GM18909 (cell line): ENCODE measurements around the gene TMEM202.
"Not testable (repeated sequence)": the region's sequence is repeated elsewhere in the genome, so short reads cannot be mapped to it uniquely, and the experiment has no call there.

ENCODE experiments used
- ATAC-seq: cut with Tn5 transposase; IDR thresholded peaks from one replicate; pipeline ENCODE4 v1.9.1; 2021; ENCODE audit warnings: mild to moderate bottlenecking; ENCODE audit not compliant: unreplicated experiment, poor library complexity

Gene TMEM202, protein sequence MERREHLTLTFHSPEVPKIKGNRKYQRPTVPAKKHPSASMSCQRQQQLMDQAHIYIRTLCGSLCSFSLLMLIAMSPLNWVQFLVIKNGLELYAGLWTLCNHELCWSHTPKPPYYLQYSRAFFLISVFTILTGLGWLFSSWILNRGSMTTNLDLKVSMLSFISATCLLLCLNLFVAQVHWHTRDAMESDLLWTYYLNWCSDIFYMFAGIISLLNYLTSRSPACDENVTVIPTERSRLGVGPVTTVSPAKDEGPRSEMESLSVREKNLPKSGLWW

DNA sequence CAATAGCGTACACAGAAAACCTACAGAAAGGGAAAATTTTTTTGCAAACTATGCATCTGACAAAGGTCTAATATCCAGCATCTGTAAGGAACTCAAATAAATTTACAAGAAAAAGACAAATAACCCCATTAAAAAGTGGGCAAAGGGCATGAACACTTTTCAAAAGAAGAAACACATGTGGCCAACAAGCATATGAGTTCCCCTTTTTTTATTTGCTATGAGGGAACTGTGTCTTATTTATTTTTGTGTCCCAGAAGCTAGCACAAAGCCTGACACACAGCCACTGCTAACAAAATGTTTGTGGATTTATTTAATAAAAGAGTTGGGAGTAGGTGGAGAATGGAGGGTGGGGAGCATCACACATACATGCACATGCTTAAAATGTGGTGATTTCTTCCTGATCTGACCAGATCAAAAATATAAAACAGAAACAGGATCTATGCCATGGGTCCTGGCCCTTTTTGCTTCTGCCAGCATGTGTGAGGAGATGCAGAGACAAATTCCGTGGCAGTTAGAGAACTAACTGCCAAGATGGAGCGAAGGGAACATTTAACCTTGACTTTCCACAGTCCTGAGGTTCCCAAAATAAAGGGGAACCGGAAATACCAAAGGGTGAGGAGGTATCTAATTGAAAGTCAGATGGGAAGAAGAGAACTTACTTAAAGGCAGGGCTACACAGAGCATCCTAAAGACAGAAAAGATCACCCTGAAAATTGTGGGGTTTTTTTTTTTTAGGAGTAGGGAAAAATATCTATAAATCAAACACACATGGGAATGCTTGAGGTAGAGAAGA is at the start of gene TMEM202:
Gene TMEM202, plus strand, starts transcription at position 510 of the 793 bp plus-strand sequence. Its CDS starts 22 bp downstream, at position 532.
- ATAC-seq = no peak

DNA sequence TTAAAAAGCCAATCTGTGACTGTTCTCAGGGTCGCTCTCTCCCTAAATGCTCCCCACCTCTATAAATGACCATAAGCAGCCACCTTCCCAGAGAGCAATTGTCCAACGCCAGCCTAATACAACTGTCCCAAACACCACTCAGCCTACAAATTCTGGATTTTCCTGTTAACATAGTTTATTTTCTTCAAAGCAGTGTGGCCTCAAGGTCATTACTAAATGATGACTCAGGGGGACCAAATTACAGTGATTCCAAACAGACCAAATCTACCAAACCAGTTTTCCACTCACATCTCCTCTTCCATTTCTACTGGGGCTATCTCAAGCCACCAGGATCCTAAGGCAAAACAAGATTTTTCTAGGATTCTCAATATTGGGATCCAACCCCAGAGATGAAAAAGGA is 44.8 kb upstream of the TMEM202 start:
- no peak for ATAC-seq

DNA sequence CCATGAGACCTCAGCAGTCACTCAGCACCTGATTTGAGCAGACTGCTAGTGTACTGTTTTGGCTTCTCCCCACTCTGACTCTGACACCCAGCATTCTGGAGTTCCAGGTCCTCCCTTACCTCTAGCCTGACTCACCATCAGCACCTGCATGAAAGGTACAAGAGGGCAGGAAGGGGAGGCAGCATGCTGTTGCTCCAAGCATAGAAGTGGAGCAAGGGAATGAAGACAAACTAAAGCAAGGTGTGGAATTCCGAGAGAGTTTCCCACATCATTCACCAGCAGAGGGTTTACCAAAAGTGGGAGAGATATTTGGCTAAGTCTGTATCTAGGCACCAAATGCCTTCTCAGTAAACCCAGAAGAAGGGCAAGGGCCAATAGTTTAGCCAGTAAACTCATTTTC is 43.6 kb upstream of the TMEM202 start:
- ATAC-seq = no peak

DNA sequence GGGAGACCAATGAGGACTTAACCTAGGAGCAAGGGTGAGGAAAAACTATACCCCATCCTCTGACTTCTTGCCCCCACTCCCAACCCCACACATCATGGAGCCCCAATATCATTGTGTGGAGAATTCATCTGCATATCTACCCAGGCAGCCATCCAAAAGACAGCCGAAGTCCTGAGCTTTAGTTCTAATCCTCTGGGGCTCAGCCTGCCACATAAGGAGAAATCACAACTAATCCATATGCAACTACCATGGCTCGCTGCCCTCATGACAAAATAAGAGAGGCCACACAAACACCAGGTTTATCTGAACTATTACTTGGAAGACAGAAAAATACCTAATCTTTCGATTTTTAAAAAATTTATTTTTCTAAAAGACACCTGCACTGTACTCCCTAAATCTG is 40.0 kb upstream of the TMEM202 start:
- ATAC-seq = no peak

DNA sequence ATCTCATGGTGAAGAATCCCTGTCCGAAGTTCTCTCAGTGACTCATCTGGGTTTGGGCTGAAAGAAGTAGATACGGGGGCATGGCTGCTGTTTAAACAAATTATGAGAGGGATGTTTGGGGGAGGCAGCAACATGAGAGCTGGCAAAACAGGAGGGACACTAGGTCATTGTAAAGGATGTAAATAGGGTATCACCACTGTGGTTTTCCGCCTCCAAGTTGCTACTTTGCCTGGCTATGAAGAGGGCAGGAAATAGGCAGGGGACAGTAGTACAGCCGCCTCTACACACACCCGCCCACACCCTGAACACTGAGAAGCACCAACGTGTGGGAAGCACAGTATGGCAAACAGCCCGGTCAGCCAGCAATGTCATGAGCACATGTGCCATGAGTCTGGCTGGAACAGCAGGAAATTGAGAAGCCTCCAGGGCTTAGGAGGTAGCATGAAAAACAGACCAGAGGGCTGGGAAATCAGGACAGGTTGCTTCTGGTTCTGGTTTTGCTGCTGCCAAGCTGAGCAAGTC is 39.4 kb upstream of the TMEM202 start:
- ATAC-seq = no peak

DNA sequence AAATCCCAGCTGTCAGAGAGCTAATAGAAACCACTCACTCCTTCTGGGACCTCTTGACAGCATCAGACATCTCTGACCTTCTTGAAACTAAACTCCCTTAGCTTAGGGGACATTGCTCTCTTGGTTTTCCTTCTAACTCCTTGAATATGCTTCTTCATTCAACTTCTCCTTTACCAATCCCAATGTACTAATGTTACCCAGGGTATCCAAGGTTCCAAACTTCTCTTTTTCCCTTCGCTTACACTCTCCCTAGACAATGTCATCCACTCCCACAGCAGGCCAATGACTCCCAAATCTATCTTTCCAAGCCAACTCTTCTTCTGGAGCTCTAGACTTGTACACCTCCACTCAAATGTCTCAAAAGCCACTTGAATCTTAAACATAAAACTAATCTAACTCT is 36.9 kb upstream of the TMEM202 start:
- no peak for ATAC-seq

DNA sequence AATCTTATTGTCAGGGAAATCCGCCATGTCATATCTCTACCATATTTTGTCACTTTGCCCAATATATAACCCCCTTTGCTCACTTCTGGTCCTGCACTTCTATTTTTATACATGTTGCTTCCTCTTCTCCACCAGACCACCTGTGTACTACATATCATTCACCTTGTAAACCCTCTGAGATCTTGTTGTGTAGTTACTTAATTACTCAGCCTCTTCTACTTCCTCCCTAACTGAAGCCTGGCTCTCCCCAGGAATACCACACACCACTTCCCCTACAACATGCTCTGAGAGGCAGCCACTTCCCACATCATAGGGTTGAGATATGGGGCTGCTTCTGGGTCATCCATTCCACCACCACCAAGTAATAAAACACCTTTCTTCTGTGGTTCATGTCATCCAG is 32.3 kb upstream of the TMEM202 start:
- ATAC-seq = peak; percentile 88

DNA sequence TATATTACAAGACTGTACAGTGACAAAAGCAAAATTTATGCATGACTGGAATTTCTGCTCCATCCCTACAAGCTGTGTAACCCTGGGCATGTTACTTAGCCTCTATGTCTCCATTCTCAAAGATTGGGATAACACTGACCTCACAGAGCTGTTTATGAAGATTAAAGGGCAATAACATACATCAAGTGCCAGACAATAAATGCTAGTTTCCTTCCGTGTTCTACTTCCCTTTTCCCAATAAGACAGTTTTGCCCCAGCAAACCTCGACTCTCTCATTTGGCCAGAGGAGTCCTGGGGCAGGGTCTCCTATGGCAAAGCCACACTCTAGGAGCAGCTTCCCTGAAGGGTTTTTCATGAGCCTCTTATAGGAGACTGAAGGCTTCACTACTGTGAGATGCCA is 29.8 kb upstream of the TMEM202 start:
- ATAC-seq = no peak

DNA sequence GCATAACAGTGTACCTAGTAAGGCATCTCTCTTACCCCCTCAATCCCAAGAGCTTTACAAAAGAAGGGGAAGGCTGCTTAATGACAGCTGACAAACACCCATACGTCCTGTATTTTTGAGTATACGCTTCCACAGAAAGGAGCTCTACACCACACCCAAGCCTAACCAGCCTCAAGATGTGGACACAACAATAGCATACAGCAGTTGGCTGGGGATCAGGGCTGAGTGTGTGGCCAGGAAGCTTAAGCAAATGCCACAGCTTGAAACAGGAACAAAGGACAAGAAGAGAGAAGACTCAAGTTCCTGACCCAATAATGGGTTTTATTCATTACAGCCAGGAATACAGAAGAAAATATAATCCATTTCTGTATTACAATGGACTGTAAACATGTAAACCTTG is 29.2 kb upstream of the TMEM202 start:
- ATAC-seq = no peak

DNA sequence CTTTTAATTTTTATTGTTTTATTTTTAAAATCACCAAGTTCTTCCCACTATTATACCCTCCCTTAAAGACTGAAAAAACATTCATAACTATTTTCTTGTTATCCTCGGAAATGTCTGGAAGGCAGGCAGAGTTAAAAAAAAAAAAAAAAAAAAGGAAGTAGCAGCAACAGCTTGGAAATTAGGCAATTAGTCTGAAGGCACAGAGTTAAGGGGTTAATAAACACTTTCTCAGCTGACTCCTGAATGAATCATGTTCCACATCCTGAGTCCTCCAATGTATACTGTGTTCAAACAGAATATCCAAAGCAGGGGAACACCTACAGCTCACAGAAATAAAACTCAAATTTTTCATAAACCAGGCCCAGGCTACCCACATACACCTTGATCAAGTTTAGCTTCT is 28.1 kb upstream of the TMEM202 start:
- no peak for ATAC-seq

DNA sequence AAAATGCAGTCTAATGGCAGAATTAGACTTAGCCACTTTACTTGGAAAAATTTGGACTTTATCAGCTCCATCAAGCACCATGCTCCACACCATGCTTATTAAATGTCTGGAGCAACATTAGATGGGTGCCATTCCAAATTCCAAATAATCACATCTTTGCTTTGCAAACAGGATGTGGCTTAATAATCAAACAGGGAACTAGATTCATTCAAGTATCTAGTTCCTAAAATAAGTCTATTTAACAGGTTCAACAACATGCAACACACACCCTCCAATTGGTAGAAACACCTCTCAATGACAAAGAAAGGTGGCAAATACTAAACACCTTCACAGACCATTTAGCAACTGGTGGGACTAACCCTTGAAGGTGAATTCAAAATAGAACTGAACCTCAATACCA is 25.7 kb upstream of the TMEM202 start:
- no peak for ATAC-seq

DNA sequence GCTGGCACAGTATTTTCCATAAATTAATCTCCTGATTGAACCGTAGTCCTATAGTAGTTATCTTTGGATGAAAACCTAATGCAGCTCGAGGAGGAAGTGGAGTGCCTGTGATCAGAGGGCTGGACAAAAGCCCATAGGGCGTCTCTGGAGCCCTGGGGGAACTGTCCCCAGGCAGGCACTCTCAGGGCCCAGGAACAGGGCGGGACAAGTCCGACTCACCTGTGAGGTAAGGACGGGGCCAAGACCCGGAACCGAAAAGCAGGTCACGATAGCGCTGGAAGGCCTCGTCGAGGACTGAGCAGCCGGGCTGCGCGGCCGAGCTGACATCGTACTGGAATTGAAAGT is 22.6 kb upstream of the TMEM202 start:
- peak; percentile 59 for ATAC-seq

DNA sequence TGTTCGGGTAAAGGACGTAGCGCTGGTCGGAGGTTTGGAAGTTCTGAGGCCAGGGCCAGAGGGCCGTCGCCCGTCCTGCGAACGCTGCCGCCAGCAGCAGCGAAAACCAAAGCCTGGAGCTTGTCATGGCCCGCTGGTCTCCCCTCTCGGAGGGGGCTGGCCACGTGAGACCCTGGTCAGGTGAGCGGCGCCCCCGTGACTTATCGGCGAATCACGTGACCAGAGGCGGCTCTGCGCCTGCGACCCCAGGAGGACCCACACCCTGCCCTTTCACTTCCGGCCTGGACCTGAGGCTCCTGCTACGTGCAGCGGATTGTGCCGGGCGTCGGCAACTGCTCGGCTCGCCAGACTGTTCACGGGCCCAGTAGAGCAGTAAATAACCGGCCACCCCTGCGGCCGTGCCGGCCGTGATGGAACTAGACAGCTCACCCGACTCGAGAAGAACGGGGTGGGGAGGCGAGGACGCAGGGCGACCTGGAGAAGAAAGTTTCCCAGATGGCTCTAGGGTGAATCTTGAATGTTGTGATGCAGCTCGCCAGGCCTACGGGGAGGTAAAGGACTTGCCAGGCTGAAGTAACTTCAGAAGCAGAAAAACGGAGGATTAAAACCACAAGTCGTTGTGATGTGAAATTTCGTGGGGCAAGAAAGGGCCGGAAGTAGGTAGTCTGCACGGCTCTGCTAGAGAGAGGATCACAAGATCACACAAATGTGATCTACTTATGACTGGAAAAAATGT is 22.1 kb upstream of the TMEM202 start, which contains the start of gene HEXA:
Gene HEXA, minus strand, starts transcription at position 169 of the 736 bp plus-strand sequence. Its CDS starts 42 bp downstream, at position 127.
- peak; percentile 87 for ATAC-seq

DNA sequence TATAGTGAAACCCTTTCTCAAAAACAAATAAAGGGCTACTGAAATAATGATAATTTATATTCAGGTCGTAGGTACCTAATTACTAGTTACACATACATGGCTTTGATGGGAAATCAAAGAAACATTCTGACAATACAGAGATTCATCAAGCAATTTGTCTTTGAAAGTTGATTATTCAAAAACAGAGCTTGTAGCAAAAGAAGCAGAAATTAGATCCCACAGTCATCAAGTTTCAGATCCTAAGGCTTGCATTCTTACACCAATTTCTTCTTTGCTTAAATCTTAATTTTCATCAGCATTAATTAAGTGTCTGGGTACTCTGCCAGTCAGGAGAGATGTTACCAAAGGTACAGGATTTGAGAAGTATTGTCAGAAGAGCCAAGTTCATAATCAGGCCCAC is 20.8 kb upstream of the TMEM202 start:
- ATAC-seq = no peak

DNA sequence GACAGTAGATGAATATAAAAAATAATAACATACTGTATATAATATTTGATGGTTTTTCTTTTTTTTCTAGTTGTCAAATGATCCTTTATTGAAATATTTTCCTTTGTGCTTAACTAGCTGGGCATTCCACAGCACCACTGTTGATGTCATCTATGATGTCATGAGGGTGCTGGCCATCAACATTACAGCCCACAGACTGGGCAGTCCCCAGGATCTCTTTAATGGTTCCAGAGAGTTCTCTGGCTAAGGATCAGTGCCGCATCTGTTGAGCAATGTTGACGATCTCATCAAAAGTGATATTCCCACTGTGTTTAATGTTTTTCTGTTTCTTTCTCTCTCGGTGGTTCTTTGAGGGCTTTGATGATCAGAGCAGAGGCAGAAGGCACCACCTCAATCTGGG is 19.0 kb upstream of the TMEM202 start:
- not testable (repeated sequence) for ATAC-seq

DNA sequence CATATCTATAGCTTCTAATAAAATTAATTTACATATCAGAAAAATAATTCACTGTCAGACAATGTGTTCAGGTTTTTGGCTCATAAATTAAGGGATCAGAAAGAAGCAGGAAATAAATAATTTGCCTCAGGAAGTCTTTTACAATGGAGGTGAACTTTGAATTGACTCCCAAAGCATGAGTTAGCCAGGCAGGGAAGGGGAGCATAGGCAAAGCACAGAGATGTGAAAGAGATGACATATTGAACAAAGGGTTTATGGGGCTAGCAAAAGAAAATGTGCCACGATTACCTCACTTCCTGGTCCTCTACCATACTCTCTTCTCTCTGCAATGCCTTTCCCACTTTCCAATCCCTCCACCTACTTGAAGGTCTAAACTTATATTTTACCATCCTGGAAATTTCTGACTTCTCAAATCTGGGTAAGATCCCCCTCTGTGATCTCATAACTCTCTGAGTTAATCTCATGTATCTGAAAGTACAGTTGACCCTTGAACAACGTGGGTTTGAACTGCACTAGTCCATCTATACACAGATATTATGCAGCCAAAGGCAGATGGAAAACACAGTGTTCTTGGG is 18.2 kb upstream of the TMEM202 start:
- ATAC-seq = no peak

DNA sequence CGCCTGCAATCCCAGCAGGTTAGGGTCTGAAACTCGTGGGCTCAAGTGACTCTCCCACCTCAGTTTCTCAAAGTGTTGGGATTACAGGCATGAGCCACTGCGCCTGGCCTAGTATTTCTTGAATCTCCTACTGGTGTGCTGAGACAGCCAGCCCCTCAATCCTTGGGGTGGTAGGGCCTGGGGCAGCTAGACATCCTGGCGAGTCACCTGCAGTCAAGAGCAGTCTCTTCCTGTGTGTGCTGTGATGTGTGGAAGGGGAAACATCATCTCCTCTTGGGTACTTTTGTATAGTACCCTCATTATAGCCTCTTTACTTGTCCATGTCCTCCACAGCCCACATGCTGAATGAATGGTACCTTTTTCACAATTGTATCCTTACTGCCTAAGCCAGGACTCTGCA is 17.4 kb upstream of the TMEM202 start:
- no peak for ATAC-seq

DNA sequence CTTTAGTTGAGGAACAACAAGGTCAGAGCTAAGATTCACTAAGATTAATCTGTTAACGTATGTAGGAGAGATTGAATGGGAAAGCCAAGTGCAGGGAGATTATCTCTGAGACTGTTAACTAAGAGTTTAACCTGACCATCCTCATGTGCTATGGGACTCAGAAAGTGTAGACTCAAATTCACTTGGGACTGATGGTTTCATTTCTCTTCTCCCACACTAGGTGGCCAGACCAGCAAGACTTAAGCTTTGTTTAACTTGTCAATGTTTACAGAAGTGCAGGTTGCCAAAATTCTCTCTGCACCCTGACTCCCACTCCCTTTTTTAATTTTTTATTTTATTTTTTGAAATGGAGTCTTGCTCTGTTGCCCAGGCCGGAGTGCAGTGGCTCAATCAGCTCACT is 16.0 kb upstream of the TMEM202 start:
- no peak for ATAC-seq

DNA sequence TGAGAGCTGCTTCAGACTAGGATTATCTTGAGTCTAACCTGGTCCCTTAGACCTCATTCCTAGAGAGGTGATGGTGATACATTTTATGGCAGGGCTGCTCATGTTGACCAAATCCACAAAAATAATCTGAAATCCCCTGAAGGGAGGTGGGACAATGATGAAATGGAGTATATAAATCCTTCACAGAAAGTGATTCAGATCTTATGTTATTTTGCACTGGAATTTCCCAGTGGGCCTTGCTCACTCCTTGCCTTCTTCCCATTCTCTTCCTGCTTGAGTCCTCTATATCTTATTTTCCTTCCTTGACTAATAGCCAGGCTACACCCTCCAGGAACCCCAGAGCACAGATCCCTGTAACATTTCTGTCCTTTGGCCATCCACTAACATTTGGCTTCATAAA is 10.4 kb upstream of the TMEM202 start:
- ATAC-seq = no peak

DNA sequence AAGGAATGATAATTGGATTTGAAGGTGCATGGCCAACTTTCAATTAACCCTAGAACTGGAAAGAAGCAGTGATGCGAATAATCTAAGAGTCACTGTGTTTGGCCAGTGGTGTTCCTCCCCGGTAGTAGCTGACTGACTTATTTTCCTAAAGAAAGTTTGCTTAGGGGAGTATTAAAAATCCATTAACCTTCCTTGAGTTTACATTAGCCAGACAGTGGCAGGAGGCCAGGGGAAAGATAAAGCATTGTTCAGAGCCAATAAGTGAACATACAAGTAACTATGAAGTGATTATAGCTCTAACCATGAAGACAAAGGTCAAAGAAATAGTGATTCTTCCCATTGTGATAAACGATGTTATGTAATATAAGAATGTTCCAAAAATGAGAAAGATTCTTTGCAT is 8.9 kb upstream of the TMEM202 start:
- no peak for ATAC-seq

DNA sequence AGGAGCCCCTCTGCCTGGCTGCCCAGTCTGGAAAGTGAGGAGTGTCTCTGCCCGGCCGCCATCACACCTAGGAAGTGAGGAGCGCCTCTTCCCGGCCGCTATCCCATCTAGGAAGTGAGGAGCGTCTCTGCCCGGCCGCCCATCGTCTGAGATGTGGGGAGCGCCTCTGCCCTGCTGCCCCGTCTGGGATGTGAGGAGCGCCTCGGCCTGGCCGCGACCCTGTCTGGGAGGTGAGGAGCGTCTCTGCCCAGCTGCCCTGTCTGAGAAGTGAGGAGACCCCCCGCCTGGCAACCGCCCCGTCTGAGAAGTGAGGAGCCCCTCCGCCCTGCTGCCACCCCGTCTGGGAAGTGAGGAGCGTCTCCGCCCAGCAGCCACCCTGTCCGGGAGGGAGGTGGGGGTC is 1.8 kb upstream of the TMEM202 start:
- not testable (repeated sequence) for ATAC-seq
